A549 (cell line): Measurements from ENCODE around the gene AMN1. TPM values are rescaled to one million over a fixed set of nuclear protein-coding genes. Genes with fewer than 3 reads are reported as not detected.
A peak's percentile ranks its signal among the peaks of the same experiment; 100 is the strongest.

Source experiments
- ATAC-seq, 2 experiments: fragments of 200-7000 bp in 1 of 2; fragments of >200 bp in 1 of 2; cut with Nextera tagmentation in 1 of 2; cut with Tn5 transposase in 1 of 2; 3 replicates each; pipeline versions ENCODE4 v1.8.0 to v1.9.1; 2018 to 2020; ENCODE audit warnings: mild to moderate bottlenecking in 1 of 2, moderate library complexity in 1 of 2
- CTCF ChIA-PET: fragments of 300-600 bp; sonication (Branson Sonifier 250); formaldehyde crosslinking; extraction: SDS; loops from one replicate; lab custom pipeline; 2021; ENCODE audit warnings: antibody characterized with exemption, inconsistent platforms; lab: Yijun Ruan, JAX
- POLR2A ChIA-PET: fragments of 350-600 bp; formaldehyde crosslinking; extraction: SDS; loops from one replicate; lab custom pipeline; 2021; ENCODE audit warnings: antibody characterized with exemption, inconsistent platforms; lab: Yijun Ruan, JAX
- DNase-seq, 2 experiments: peaks; one replicate each; pipeline versions ENCODE4 v3.0.0 to v3.0.0-alpha.2; 2011 to 2016; ENCODE audit warnings: low read depth in 1 of 2, low spot score in 1 of 2
- FAIRE-seq: peaks from 2 replicates; lab custom pipeline; 2011; peaks lifted over from hg19 to GRCh38; lab: Jason Lieb, UNC
- H3K27ac ChIP-seq, 2 experiments: fragments of >200 bp; sonication (Bioruptor Twin); formaldehyde crosslinking; 3 replicates each; pipeline ENCODE4 v1.5.1; 2016 to 2017
- H3K4me1 ChIP-seq: fragments of >200 bp; sonication (Bioruptor Twin); formaldehyde crosslinking; 3 replicates; pipeline ENCODE4 v1.6.1; 2016
- H3K4me2 ChIP-seq: fragments of >200 bp; sonication (Bioruptor Twin); formaldehyde crosslinking; 3 replicates; pipeline ENCODE4 v1.6.1; 2016
- H3K4me3 ChIP-seq: fragments of >200 bp; sonication (Bioruptor Twin); formaldehyde crosslinking; 3 replicates; pipeline ENCODE4 v1.5.1; 2016
- H3K9me3 ChIP-seq: fragments of >200 bp; sonication (Bioruptor Twin); formaldehyde crosslinking; 3 replicates; pipeline ENCODE4 v1.6.1; 2016
- CHD2 ChIP-seq: fragments of 150-350 bp; IDR thresholded peaks from 2 replicates; pipeline ENCODE4 v1.6.1; 2014; ENCODE audit warnings: low read length; ENCODE audit not compliant: partially characterized antibody
- FOSB ChIP-seq: fragments of 250-450 bp; sonication (Bioruptor Pico); IDR thresholded peaks from 2 replicates; pipeline ENCODE4 v1.5.0; 2020; ENCODE audit warnings: mild to moderate bottlenecking, moderate library complexity
- HEYL ChIP-seq: fragments of 250-450 bp; sonication (Bioruptor Pico); IDR thresholded peaks from 2 replicates; pipeline ENCODE4 v1.8.0; 2021; ENCODE audit warnings: mild to moderate bottlenecking, moderate library complexity
- HOXB13 ChIP-seq: fragments of 250-450 bp; sonication (Bioruptor Pico); IDR thresholded peaks from 2 replicates; pipeline ENCODE4 v1.5.0; 2020; ENCODE audit warnings: low read depth, mild to moderate bottlenecking, moderate library complexity
- KDM1A ChIP-seq: fragments of 200-600 bp; sonication (generic); IDR thresholded peaks from 2 replicates; pipeline ENCODE4 v1.6.1; 2016; ENCODE audit warnings: low read depth, mild to moderate bottlenecking
- MAZ ChIP-seq: fragments of 150-350 bp; IDR thresholded peaks from 2 replicates; pipeline ENCODE4 v1.6.1; 2014; ENCODE audit warnings: antibody characterized with exemption, low read depth, low read length, borderline replicate concordance
- PHF8 ChIP-seq: fragments of 200-600 bp; sonication (generic); IDR thresholded peaks from 2 replicates; pipeline ENCODE4 v1.6.1; 2016; ENCODE audit warnings: low read depth, mild to moderate bottlenecking, antibody characterized with exemption, moderate library complexity, borderline replicate concordance
- POLR2AphosphoS2 ChIP-seq: conservative IDR thresholded peaks from 2 replicates; pipeline ENCODE4 v1.6.1; 2012; ENCODE audit warnings: low read length, improper control_type of control experiment, inconsistent platforms
- RAD21 ChIP-seq, 2 experiments: fragments of >200 bp in 1 of 2; sonication (Bioruptor Twin) in 1 of 2; formaldehyde crosslinking in 1 of 2; IDR thresholded peaks in 1 of 2; conservative IDR thresholded peaks in 1 of 2; 2 replicates in 1 of 2; 3 replicates in 1 of 2; pipeline ENCODE4 v1.6.1; 2012 to 2018; ENCODE audit warnings: inconsistent platforms in 1 of 2
- RCOR1 ChIP-seq: fragments of 150-350 bp; IDR thresholded peaks from 2 replicates; pipeline ENCODE4 v1.6.1; 2014; ENCODE audit warnings: antibody characterized with exemption, low read length, low read depth
- RFX5 ChIP-seq: fragments of 450-650 bp; IDR thresholded peaks from 2 replicates; pipeline ENCODE4 v1.7.1; 2014; ENCODE audit warnings: antibody characterized with exemption, mild to moderate bottlenecking, moderate library complexity
- TFCP2L1 ChIP-seq: fragments of 250-450 bp; sonication (Bioruptor Pico); IDR thresholded peaks from 2 replicates; pipeline ENCODE4 v1.5.0; 2021; ENCODE audit warnings: mild to moderate bottlenecking
- ZC3H11A ChIP-seq: fragments of 450-650 bp; IDR thresholded peaks from 2 replicates; pipeline ENCODE4 v1.6.1; 2014; ENCODE audit warnings: antibody characterized with exemption, mild to moderate bottlenecking
- ZFP36 ChIP-seq: fragments of 450-650 bp; IDR thresholded peaks from 2 replicates; pipeline ENCODE4 v1.6.1; 2014; ENCODE audit warnings: borderline replicate concordance; ENCODE audit not compliant: partially characterized antibody
- WGBS: methylation state at CpG from one replicate; pipeline ENCODE4 v1.1.6; 2017; ENCODE audit errors: missing lambda C conversion rate; 5-methylcytosine and 5-hydroxymethylcytosine counted together
- polyA plus RNA-seq, 4 experiments: library from polyadenylated mRNA; depleted of rRNA in 3 of 4; stranded (reverse); fragments of >200 nt; fragmentation: RNase III in 1 of 4; extraction: RNeasy Plus Mini Kit Qiagen cat#74134 plus additional on column Dnase treatment in 1 of 4; gene quantifications; 2 replicates in 3 of 4; 3 replicates in 1 of 4; pipeline ENCODE4 v1.2.3, GENCODE V29; 2011 to 2017
- TF ChIP-seq, protein P1 (sequence below): IDR thresholded peaks from 2 replicates; pipeline ENCODE4 v1.6.1; 2012
- TF ChIP-seq, protein P2 (sequence below): fragments of 250-450 bp; sonication (Bioruptor Pico); IDR thresholded peaks from 2 replicates; pipeline ENCODE4 v1.5.0; 2020; ENCODE audit warnings: low read depth, mild to moderate bottlenecking, moderate library complexity
- TF ChIP-seq, protein P3 (sequence below): fragments of >200 bp; sonication (Bioruptor Twin); formaldehyde crosslinking; IDR thresholded peaks from 2 replicates; pipeline ENCODE4 v1.6.1; 2016
- TF ChIP-seq, protein P4 (sequence below): fragments of 150-350 bp; IDR thresholded peaks from 2 replicates; pipeline ENCODE4 v1.6.1; 2014; ENCODE audit warnings: low read depth, mild to moderate bottlenecking, low read length

AMN1 gene
- polyA plus RNA-seq, 2 of the 4 experiments (the other 2 are of a cell fraction) = 18.5 to 53.3 TPM

DNA sequence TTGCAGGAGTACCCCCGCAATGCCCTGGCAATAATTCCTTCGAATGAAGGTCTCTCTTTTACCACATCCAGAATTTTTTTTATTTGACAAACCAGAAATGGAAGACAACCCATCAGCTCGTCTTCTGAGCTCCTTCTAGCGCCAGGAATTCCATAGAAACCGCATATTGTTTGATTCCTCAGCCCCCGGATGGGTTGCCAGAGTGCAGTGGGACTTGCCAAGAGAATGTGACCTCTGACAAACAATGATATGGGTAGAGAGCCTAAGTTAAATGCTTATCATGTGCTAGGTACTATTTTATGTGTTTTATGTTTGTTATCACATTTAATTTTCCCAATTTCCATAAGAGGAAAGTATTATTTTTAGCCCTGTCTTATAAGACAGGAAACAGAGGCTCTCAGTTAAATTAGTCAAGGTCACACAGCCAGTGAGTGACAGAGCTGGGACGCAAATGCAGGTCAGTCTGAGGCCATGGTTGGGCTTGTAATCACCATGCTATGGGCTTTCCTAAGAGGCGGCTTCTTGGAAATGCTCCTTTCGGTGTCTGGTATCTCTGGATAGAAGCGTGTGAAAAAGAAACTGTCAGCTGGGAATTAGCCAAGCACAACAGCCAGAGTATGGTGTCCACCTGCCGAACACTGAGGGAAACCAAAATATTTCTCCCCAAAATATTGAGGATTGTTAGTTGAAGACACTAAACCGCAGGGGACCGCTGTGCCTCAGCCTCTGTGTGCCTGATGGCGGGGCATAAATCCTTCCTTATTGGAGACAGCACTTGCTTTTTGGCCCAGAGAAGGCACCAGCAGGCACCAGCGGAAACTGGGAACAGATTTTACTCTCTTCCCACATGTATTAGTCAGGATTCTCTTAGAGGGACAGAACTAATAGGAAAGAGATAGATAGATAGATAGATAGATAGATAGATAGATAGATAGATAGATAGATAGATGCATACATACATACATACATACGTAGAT, 98.8 kb downstream of the AMN1 start:
- 78% methylated on average over 16 of the region's 16 CpGs for WGBS
- DNase-seq (no peak), FAIRE-seq (no peak), ATAC-seq (no peak; a peak in 1 of 6 replicates)
- no peaks in the 10 kb centered on the region for H3K4me1 ChIP-seq
- H3K4me3 ChIP-seq = no peak overlapping the region
- H3K9me3 ChIP-seq = no peaks in the 10 kb centered on the region
- H3K27ac ChIP-seq = peak overlapping the region in 1 of 2 experiments; percentile 53; a peak in 1 of 6 replicates
- CTCF ChIA-PET = interaction anchor here (1.0 to 1.3 kb wide), 2 partner anchors 227 to 358 kb away, joined by 3 to 5 read pairs; no protein-coding TSS in a partner anchor
- TF ChIP-seq KDM1A (no peak), PHF8 (no peak), RCOR1 (no peak), MAZ (no peak), HOXB13 (CRISPR knock-in tag) (no peak), ZC3H11A (no peak)
- POLR2A ChIA-PET = no interaction called here
- no peak overlapping the region for H3K4me2 ChIP-seq

- 84% methylated on average over 5 of the region's 5 CpGs for WGBS
- Histone ChIP-seq H3K4me2 (no peak overlapping the region), H3K27ac (no peak overlapping the region), H3K4me1 (no peaks in the 10 kb centered on the region), H3K4me3 (no peak overlapping the region), H3K9me3 (no peaks in the 10 kb centered on the region)
- ATAC-seq (no peak), DNase-seq (no peak), FAIRE-seq (no peak)
- TF ChIP-seq, protein P1, sequence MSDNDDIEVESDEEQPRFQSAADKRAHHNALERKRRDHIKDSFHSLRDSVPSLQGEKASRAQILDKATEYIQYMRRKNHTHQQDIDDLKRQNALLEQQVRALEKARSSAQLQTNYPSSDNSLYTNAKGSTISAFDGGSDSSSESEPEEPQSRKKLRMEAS = no peak
- TF ChIP-seq MAZ (no peak), FOSB (no peak), CHD2 (no peak), POLR2AphosphoS2 (no peak), RFX5 (no peak), RAD21 (conservative IDR thresholded peaks at IDR 0.05 in 1 of 2, IDR thresholded peaks at IDR 0.05 in 1 of 2) (no peak), TFCP2L1 (no peak), ZFP36 (no peak), HEYL (CRISPR knock-in tag) (no peak)
- TF ChIP-seq, protein P2, sequence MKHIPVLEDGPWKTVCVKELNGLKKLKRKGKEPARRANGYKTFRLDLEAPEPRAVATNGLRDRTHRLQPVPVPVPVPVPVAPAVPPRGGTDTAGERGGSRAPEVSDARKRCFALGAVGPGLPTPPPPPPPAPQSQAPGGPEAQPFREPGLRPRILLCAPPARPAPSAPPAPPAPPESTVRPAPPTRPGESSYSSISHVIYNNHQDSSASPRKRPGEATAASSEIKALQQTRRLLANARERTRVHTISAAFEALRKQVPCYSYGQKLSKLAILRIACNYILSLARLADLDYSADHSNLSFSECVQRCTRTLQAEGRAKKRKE = no peak
- TF ChIP-seq, protein P3, sequence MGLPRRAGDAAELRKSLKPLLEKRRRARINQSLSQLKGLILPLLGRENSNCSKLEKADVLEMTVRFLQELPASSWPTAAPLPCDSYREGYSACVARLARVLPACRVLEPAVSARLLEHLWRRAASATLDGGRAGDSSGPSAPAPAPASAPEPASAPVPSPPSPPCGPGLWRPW = no peak
- TF ChIP-seq, protein P4, sequence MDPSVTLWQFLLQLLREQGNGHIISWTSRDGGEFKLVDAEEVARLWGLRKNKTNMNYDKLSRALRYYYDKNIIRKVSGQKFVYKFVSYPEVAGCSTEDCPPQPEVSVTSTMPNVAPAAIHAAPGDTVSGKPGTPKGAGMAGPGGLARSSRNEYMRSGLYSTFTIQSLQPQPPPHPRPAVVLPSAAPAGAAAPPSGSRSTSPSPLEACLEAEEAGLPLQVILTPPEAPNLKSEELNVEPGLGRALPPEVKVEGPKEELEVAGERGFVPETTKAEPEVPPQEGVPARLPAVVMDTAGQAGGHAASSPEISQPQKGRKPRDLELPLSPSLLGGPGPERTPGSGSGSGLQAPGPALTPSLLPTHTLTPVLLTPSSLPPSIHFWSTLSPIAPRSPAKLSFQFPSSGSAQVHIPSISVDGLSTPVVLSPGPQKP = no peak
- ChIA-PET POLR2A (no interaction called here), CTCF (interaction anchor here (0.6 to 2.1 kb wide), 3 partner anchors 10 to 376 kb away, joined by 3 to 6 read pairs (median 3); no protein-coding TSS in a partner anchor)
Observed at GRCh38 chr12:31627456-31628054, 101.3 kb downstream of the AMN1 start.
